DMS153 (cell line): Measurements from ENCODE around the gene KCNQ2.

ENCODE experiments used
- DNase-seq: peaks from one replicate; lab custom pipeline; 2025; lab: John Stamatoyannopoulos, UW

KCNQ2 gene

GRCh38 chr20:63356931-63357879 lies 115.2 kb downstream of the KCNQ2 start:
- DNase-seq: no peak

DNA sequence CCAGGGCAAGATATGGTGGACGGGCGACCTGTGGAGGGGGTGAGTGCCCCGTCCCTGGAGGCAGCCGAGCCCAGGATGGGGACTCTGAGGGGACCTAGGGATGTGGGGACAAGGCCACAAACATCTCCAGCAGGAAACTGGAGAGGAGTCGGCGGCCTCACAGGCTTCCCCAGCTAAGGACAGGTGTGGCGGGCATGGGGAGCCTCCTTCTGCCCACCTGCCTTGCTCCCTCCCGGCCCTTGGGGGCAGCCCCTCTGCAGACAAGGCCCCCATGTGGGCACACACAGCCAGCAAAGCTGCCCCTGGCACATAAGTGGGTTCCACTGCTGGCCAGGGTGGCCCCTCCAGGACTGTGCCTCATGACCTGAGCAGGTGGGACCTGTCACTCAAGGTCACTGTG lies 115.9 kb downstream of the KCNQ2 start:
- no peak for DNase-seq

DNA sequence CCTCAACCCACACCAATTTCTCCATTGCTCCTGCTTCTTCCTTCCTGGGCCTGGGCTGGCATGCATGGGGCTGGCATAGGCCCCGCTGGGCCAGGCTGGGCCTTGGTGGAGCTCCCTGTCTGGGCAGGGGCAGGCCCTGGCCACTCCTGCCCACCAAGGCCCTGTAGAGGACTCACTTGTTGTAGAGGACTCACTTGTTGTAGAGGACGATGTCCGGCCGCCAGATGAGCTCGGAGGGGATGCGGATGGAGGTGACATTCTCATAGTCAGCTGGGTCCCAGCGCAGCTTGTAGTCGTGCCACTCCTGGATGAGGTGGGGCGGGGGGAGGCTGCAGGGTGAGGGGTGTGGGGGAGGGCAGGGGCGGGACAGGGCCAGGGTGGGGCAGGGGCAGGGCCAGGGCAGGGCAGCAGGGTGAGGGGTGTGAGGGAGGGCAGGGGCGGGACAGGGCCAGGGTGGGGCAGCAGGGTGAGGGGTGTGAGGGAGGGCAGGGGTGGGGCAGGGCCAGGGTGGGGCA lies 116.6 kb downstream of the KCNQ2 start:
- no peak for DNase-seq

- no peak for DNase-seq
Measured at GRCh38 chr20:63354636-63355350, 117.7 kb downstream of the KCNQ2 start.

- DNase-seq: no peak
Measured at GRCh38 chr20:63352811-63353221, 119.6 kb downstream of the KCNQ2 start.

GRCh38 chr20:63351811-63352591 lies 120.5 kb downstream of the KCNQ2 start:
- DNase-seq: no peak

DNA sequence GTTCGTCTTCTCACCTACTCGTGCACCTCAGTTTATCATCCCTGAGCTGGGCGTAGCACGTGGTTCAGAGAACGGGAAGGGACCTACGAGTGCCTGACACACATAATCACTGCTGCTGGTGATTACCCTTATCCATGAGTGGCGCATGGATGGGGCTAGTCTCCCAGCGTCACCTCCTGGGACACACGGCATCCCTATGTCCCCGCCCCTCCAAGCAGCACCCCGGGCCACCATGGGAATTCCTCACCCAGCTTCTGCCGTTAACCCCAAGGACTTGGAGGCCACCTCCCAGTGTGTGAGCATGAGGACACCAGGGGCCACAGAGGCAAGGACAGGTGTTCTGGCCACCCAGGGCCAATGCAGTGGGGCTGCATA lies 121.1 kb downstream of the KCNQ2 start:
- DNase-seq: no peak

DNA sequence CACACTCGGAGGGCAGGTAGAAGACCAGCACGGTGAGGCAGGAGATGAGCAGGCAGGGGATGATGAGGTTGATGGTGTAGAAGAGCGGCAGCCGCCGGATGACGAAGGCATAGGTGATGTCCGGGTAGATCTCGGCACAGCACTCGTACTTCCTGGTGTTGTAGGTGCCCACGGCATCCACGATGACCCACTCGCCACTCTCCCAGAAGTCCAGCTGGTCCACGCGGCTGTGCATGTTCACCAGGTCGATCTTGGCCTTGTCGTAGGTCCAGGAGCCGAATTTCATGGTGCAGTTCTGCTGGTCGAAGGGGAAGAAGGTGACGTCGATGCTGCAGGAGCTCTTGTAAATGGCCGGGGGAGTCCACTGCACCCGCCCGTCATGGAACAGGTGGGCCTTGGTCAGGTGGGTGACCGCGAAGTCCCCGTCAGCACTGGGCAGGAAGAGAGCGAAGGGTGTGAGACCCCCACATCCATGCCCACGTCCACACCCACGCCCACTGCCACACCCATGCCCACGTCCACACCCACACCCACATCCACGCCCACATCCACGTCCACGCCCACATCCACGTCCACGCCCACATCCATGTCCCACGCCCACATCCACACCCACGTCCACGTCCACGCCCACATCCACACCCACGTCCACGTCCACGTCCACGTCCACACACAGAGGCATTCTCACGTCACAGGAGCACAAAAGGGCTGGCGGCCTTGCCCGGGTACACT lies 121.7 kb downstream of the KCNQ2 start:
- DNase-seq: no peak
